Stimulated activated CD4-positive, alpha-beta T cell treated with anti-CD3 and anti-CD28 coated beads, Interleukin-15, amount 100 ng/mL, for 1 hour (primary cell): ENCODE data around the gene IFIT1.
"Not testable (repeated sequence)": the region's sequence is repeated elsewhere in the genome, so short reads cannot be mapped to it uniquely, and the experiment has no call there.

Experiments
- DNase-seq, 2 donors: peaks; one replicate each; pipeline ENCODE4 v3.0.0-alpha.2; 2020; ENCODE audit warnings: low read depth in 1 of 2, low spot score in 1 of 2

Gene IFIT1

GRCh38 chr10:89364531-89364930 is 27.9 kb upstream of the IFIT1 start:
- no peak for DNase-seq

GRCh38 chr10:89367529-89367928 is 24.9 kb upstream of the IFIT1 start:
- DNase-seq, result no peak

- DNase-seq, result no peak
These were observed 24.3 kb upstream of the IFIT1 start for GRCh38 chr10:89368129-89368528.

- no peak for DNase-seq
These were observed 23.0 kb upstream of the IFIT1 start for GRCh38 chr10:89369156-89370105.

- no peak for DNase-seq
These were observed 21.3 kb upstream of the IFIT1 start for GRCh38 chr10:89371079-89371478.

GRCh38 chr10:89371987-89372386 is 20.4 kb upstream of the IFIT1 start:
- no peak for DNase-seq

- DNase-seq, result no peak
These were observed 18.3 kb upstream of the IFIT1 start for GRCh38 chr10:89373916-89374711.

GRCh38 chr10:89374713-89375141 is 17.7 kb upstream of the IFIT1 start:
- DNase-seq, result no peak

GRCh38 chr10:89377705-89378637 is 14.5 kb upstream of the IFIT1 start, which contains the start of gene IFIT1B:
IFIT1B (plus strand) TSS chr10:89378056; CDS start chr10:89378136, 80 bp downstream.
- DNase-seq, result no peak

GRCh38 chr10:89379103-89379502 is 13.3 kb upstream of the IFIT1 start:
- DNase-seq, result no peak

- no peak for DNase-seq
These were observed 9.7 kb upstream of the IFIT1 start for GRCh38 chr10:89382757-89383156.

- no peak for DNase-seq
These were observed 7.7 kb upstream of the IFIT1 start for GRCh38 chr10:89384474-89385340.

GRCh38 chr10:89388806-89389205 is 3.6 kb upstream of the IFIT1 start:
- DNase-seq, result no peak

- DNase-seq, result no peak
These were observed 3.2 kb upstream of the IFIT1 start for GRCh38 chr10:89389254-89389653.

- no peak for DNase-seq
These were observed 1.8 kb upstream of the IFIT1 start for GRCh38 chr10:89390476-89391225.

- not testable (repeated sequence) for DNase-seq
These were observed 1.2 kb upstream of the IFIT1 start for GRCh38 chr10:89391226-89391576.

- no peak for DNase-seq
These were observed 551 bp downstream of the IFIT1 start for GRCh38 chr10:89392974-89393373.

- no peak for DNase-seq
These were observed 1.5 kb downstream of the IFIT1 start for GRCh38 chr10:89393898-89394297.

GRCh38 chr10:89395141-89395540 is 2.7 kb downstream of the IFIT1 start:
- no peak for DNase-seq
